Ishikawa (cell line): Measurements from ENCODE around the gene KIAA1217.

Experiments used
- CREB1 ChIP-seq: IDR thresholded peaks from 2 replicates; pipeline ENCODE4 v1.6.1; 2012; ENCODE audit warnings: low read depth
- EGR1 ChIP-seq: IDR thresholded peaks from 2 replicates; pipeline ENCODE4 v1.6.1; 2012
- EP300 ChIP-seq: IDR thresholded peaks from 2 replicates; pipeline ENCODE4 v1.6.1; 2012; ENCODE audit warnings: borderline replicate concordance
- FOXM1 ChIP-seq: IDR thresholded peaks from 2 replicates; pipeline ENCODE4 v1.6.1; 2012; ENCODE audit warnings: low read depth, borderline replicate concordance
- NFIC ChIP-seq: IDR thresholded peaks from 2 replicates; pipeline ENCODE4 v1.6.1; 2012
- RAD21 ChIP-seq: IDR thresholded peaks from 2 replicates; pipeline ENCODE4 v1.6.1; 2012; ENCODE audit warnings: low read depth
- TCF12 ChIP-seq: IDR thresholded peaks from 2 replicates; pipeline ENCODE4 v1.6.1; 2012; ENCODE audit warnings: low read depth
- TEAD4 ChIP-seq: IDR thresholded peaks from 2 replicates; pipeline ENCODE4 v1.6.1; 2012
- YY1 ChIP-seq: IDR thresholded peaks from 2 replicates; pipeline ENCODE4 v1.6.1; 2012; ENCODE audit warnings: low read depth

- no peak for TF ChIP-seq FOXM1
- no peak for TF ChIP-seq CREB1
- TF ChIP-seq EP300: no peak
- no peak for TF ChIP-seq RAD21
- no peak for TF ChIP-seq YY1
- TF ChIP-seq TCF12: no peak
- TF ChIP-seq NFIC: no peak
- no peak for TF ChIP-seq TEAD4
- no peak for TF ChIP-seq EGR1
Measured at GRCh38 chr10:24476913-24477701, 268.2 kb downstream of the KIAA1217 start.
